Activated T-cell treated with anti-CD3 and anti-CD28 coated beads for 24 hours (primary cell): ENCODE results near the gene ZC3H12C.

ENCODE experiments used
- DNase-seq: peaks from one replicate; pipeline ENCODE4 v3.0.0-alpha.2; 2020; ENCODE audit warnings: low read depth

Gene ZC3H12C

GRCh38 chr11:110098645-110099044, 5.5 kb downstream of the ZC3H12C start:
- no peak for DNase-seq

DNA sequence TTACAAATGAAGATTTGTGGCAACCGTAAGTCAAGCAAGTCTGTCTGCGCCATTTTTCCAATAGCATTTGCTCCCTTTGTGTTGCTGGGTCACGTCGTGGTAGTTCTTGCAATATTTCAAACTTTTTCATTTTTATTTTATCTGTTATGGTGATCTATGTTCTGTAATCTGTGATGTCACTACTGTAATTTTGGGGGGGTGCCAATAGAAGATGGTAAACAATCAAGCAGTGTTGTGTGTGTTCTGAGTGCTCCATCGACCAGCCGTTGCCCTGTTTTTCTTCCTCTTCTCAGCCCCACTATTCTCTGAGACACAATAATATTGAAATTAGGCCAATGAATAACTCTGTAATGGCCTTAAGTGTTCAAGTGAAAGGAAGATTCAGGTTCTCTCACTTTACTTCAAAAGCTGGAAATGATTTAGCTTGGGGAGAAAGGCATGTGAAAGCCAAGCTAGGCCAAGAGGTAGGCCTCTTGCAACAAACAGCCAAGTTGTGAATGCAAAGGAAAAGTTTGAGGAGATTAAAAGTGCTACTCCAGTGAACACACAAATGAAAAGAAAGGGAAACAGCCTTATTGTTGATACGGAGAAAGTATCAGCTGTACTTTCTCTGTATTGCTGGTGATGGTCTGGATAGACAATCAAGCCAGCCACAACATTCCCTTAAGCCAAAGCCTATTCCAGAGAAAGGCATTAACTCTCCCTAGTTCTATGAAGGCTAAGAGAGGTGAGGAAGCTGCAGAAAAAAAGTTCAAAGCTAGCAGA, 7.5 kb downstream of the ZC3H12C start:
- no peak for DNase-seq

- no peak for DNase-seq
Measured at GRCh38 chr11:110106713-110107274, 13.6 kb downstream of the ZC3H12C start.

DNA sequence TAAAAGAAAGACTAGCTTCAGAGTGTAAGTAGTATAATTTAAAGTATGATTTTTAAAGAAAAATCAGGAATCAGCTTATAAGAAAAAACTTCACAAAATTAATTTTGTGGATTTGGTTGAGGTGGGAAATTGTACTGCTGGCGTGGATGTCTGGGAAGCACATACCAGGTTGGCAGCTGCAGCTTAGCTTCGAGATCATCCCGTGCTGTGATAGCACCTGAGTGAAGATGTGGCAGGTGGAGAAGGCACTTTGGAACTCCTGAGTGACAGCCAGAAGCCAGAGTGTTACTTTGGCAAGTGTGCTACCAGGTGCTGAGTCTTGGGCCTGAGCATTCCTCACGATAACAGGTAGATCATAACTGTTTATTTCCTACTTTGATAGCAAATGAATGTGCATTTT, 17.7 kb downstream of the ZC3H12C start:
- DNase-seq, result no peak

DNA sequence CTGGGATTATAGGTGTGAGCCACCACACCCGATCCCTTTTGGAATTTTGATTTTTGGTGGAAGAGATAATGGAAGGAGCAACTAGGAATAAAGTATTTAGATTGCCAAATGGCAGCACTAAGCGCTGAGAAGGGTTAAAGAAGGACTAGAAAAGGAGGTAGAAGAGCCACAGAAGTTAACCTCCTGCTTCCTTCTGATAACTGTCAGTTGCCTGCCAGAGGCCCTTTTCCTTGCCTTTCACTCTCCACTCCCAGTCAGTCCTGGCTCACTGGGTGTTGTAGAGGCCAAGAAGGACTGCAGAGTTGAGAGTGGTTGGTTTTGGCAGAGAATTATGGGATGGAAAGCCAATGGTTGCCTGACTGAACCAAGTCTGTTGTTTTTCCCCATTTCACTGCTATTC, 19.3 kb downstream of the ZC3H12C start:
- no peak for DNase-seq

DNA sequence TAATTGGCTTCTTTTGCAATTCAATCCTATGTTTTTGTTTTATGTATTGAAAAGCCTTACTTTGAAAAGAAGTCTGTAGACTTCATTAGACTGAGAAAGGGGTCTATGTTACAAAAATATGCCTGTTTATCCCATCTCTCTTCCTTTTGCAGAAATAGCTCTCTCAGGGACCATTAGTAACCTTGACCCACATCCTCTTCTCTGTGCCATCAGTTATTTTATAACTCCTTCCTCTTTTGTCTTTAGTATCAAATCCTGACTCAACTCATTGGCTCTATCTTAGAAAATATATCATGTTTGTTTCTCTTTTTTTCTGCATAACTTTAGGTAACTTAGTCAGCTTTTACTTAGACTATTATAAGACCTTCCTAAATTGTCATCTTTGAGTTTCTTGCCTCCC, 20.3 kb downstream of the ZC3H12C start:
- no peak for DNase-seq

DNA sequence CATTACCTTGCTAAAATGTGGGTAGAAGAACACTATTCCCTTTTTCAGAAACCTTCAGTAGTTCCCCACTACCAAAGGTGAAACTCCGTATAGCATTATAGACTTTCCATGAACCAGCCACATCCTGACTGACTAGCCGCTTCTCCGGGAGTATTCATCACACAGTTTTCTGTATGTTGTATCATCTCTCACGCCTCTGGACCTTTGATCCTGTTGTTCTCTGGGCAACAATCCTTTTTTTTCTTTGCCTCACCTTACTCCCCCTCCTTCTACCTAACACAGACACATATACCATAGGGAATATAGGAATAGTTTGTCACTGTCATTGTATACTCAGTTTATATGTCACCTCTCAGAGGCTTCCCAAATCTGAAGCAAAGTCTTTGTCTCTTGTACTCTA, 20.8 kb downstream of the ZC3H12C start:
- no peak for DNase-seq

DNA sequence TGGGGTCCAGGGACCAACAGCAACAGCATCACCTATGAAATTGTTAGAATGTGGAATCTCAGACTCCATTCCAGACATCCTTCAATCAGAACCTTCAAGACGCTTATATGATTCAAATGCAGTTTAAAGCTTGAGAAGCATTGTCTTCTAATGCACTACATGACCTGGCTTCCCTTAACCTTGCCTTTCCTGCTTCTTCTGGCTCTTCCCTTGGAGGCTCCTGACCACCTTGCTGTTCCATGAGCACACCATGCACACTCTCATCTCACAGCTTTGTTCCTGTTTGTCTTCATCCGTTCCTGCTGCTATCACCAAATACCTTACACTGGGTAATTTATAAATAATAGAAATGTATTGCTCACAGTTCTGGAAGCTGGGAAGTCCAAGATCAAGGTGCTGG, 26.1 kb downstream of the ZC3H12C start:
- no peak for DNase-seq

DNA sequence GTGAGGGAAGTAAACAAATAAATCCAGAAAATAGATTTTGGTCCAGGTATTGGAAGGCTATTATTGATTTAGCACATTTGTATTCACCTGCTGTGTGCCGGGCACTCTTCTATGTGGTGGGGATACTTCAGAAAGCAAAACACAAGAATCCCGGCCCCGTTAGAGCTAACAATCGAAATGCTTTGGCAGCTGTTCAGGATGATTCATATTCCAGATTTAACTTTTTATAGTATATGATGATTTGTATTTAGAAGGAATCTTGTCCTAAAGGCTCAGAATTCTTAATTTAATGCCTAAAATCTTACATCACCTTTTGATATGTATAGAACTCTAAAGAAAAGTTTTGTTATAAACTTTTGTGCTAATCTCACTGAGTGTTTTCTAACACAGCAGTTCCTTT, 28.0 kb downstream of the ZC3H12C start:
- DNase-seq, result no peak

GRCh38 chr11:110123003-110123402, 29.8 kb downstream of the ZC3H12C start:
- no peak for DNase-seq

DNA sequence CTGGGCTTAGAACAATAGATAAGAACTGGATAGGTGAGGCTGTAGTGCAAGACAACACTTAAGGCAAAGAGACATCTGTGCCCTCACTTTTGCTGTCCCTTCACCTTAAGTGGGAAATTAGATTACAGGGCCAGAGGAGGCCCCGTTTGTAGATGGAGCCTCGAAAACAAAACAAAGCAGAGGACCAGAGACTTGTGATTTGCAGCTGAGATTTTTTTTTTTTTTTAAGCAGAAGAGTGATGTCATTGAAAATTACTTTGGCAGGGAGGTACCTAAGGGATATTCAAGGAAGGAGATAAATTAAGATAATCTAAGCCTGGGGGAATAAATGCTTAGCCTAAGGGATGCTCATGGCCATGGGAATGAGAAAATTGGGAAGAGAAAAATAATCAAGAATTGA, 31.4 kb downstream of the ZC3H12C start:
- DNase-seq, result no peak

DNA sequence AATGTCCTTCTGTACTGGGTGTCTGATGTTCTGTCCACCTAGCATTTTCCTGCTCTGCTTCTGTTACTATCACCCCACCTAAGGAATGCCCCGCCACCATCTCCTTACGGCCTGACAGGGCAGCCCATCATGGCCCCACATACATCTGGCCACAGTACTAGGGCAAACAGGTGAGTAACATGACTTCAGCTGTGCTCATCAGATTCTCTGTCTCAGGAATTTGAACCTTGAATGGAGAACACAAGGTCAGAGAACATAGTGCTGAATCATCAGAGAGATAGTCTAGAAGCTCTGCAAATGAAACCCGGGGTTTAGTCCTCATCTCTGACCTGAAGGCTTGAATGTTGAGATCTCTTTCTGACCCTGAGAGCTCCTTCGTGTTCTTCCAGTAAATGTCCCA, 32.4 kb downstream of the ZC3H12C start:
- DNase-seq, result no peak

GRCh38 chr11:110126936-110127335, 33.7 kb downstream of the ZC3H12C start:
- no peak for DNase-seq

GRCh38 chr11:110128161-110128560, 35.0 kb downstream of the ZC3H12C start:
- no peak for DNase-seq

DNA sequence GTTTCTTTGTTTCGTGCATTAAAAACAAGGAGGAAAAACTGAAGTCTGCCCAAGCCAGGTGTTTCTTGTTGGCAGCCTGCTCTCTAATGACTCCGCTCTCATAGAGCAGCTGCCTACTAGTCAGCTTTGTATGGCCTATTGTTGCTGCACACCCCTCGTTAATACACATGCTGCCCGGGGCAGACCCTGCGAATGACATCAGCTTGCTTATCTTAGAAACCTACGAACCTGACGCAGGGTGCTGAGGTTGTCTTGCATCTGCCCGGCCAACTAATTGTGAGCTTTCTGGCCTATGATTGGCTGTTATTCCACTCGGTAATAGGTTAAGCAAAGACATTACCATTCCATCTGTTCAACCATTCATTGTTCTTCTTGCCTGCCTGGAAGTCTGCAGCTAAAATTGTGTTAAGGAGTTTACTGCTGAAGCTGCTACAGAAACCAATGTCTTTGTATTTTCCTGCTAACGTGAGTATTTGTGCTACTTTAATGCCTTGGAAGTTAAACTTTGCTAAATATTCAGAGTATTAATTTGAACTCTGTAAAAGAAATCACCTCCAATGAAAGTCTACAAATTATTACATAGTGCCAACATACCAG, 37.5 kb downstream of the ZC3H12C start:
- no peak for DNase-seq

GRCh38 chr11:110131386-110132123, 38.4 kb downstream of the ZC3H12C start:
- no peak for DNase-seq

DNA sequence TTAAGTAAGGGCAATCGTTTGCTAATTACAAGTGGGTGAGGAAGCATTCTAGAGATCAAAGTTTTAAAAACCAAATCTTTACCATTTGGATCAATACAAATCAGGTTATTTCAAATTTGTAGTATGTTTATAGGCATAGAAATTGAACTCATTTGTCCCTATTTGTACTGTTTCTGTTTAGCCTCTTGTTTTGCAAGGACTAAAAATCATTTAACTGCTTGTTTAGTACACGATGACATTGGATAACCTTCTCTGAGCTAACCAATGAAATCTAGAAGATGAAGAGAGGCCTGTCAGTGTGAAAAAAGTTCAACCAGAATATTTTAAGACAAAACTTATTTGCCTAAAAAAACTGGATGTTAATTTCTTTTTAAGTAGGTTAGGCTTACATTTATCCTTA, 40.0 kb downstream of the ZC3H12C start:
- no peak for DNase-seq

DNA sequence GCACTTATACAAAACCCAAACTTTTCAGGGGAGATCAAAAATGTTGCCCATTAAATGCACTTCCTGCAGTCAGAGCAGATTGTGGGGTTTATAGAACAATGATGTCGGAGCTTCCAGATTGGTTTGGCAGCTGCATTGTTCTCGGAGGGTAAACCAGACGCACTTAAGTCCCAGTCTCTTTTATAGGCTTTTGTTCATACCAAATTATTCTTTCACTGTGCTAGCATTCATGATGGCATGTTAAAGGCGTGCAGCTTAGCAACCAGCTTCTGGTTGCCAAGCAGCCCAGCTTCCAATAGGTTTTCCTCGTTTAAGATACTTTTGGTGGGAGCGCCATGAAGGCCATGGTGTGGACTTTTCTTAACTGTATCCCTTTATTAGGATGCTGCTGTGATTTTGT, 40.9 kb downstream of the ZC3H12C start:
- DNase-seq, result no peak

DNA sequence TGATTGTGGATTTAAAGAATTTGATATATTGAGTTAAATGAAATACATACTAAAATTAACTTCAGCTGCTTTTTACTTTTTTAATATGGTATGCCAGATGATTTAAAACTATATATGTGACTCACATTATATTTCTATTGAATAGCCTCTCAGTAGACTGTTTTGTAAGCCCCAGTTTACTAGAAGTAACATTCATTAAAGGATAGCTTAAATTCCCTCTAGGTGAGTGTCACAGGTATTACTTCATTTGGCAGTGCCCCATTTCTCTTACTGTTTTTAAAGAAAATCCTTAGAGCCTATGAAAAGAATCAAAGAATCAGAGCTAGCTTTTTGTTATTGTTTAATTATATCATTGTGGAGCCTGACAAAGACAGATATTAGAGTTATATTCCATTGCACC, 48.6 kb downstream of the ZC3H12C start:
- DNase-seq, result no peak

- DNase-seq, result no peak
Measured at GRCh38 chr11:110147962-110148709, 54.9 kb downstream of the ZC3H12C start.

DNA sequence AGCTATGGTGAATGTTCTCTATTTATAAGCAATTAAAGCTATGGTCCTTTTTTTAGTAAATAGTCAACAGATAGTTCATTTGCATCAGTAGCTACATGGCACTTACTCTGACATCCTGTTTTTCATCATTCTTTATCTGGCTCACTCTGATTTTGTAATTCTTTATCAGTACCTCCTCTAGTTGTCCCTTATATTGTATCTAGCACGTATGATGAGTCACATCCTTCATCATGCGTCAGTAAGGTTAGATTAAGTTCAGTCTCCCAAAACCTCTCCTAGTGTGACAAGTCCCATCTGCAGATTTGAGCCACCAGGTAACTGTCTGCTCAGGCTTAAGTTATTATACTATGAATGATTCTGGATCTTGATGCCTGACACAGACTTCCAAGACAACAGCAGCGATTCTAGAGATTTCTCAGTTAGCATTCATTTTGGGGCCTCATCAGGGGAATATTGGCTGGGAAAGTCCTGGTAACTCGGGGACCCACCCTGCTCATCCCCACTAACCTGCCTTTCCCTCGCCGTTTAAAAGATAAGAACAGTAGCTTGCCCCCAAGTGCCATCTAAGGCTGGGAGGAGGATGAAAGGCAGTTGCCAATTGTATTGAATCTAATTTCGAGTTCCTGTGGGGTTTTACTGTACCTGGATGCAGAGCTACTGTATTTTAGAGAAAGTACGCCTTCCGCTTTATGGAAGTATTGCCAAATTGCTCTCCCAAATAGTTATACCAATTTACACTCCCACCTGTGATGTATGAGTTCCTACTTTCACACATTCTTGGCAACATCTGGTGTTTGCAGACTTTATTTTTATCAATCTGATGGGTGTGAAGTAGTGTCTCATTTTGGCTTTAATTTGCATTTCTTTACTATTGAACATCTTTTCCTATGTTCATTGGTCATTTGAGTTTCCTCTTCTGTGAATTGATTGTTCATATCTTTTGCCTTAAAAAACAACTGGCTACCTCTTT, 55.9 kb downstream of the ZC3H12C start:
- no peak for DNase-seq
